Motor neuron (in vitro differentiated cells): ENCODE data around the gene ATP10B. TPM values are rescaled to one million over a fixed set of nuclear protein-coding genes. Genes with fewer than 3 reads are reported as not detected.

ENCODE experiments used
- ATAC-seq, 8 experiments: fragments of 200-7000 bp; cut with Tn5 transposase; replicated peaks in 6 of 8; 2 replicates each; pipeline ENCODE4 v1.8.0; 2021; ENCODE audit warnings: mild to moderate bottlenecking in 8 of 8, moderate library complexity in 8 of 8
- H3K27ac ChIP-seq, 2 donors: fragments of 250-450 bp; sonication (Bioruptor Pico); 2 replicates each; pipeline ENCODE4 v1.9.0; 2021; ENCODE audit warnings: antibody characterized with exemption in 2 of 2, mild to moderate bottlenecking in 2 of 2, moderate library complexity in 1 of 2
- H3K4me1 ChIP-seq, 2 donors: fragments of 250-450 bp; sonication (Bioruptor Pico); replicated peaks in 1 of 2; 2 replicates each; pipeline ENCODE4 v1.6.1; 2021; ENCODE audit warnings: antibody characterized with exemption in 2 of 2, mild to moderate bottlenecking in 2 of 2, moderate library complexity in 1 of 2
- H3K4me3 ChIP-seq, 5 donors: fragments of 250-450 bp; sonication (Bioruptor Pico); 2 replicates each; pipeline ENCODE4 v1.9.0; 2021; ENCODE audit warnings: antibody characterized with exemption in 5 of 5, mild to moderate bottlenecking in 5 of 5, moderate library complexity in 4 of 5
- WGBS, 10 experiments: fragments of 450-650 bp; shearing (Covaris generic); methylation state at CpG; one replicate each; pipeline ENCODE4 v1.0.0; 2022; 5-methylcytosine and 5-hydroxymethylcytosine counted together
- in situ Hi-C, 9 experiments: fragments of 400-800 bp; cut with MboI; loops; one replicate each; pipeline ENCODE4 v1.15.0; 2021; ENCODE audit warnings: low sequenced_read_pairs in 9 of 9, low pct_unique_long_range_greater_than_20kb in 2 of 9; ENCODE audit not compliant: unreplicated experiment in 9 of 9
- total RNA-seq, 8 experiments: library from RNA; unstranded; fragments of 300-600 nt; gene quantifications; 2 replicates each; pipeline versions ENCODE4 v1.2.3 to v1.2.4, GENCODE V29; 2022

Gene ATP10B
- total RNA-seq, 8 experiments from 2014 or later = 0.05 to 0.76 (median 0.42) TPM; not detected in 1

DNA sequence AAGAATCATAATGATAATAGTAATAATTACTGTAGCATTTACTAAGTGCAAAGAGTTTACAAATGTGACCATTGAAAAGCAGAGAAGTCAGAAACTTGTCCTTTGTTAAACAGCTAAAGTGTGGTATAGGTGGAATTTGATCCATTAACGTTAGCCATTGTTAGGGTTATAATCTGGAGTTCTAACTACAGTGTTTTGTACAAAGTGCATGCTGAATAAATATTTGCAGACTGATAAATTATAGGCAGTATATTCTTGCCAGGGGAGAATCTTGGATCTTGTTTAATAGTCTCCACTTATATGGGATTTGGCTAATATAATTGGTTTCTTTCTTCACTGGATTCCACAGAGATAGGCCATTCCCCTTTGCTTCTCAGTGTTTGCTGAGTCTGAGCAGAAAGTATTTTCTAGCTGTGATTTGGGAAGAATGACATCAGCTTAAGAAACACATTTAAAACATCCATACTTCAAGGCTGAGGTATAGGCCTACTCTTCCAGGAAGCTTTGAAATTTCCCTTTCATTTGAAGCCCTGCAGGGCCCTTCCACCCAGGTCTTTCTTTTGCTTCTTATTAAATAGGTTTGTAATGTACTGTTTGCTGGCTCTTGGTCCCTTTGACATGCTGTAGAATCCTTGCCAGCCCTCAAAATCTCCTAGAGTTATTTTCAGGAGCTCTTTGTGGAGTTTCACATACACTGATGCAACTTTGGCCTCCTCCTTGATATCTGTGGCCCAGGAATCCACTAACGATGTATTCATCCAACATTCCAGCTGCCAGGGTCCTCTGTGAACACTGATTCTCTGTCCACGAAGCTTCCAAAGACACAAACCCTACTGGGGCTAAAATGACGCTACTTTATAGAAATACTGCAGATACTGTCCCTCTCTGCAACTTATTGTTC is 51.4 kb downstream of the ATP10B start:
- no peak overlapping the region for H3K27ac ChIP-seq
- in situ Hi-C loops = no loop called here
- 0 to 93% (median 76%) methylated on average over 1 to 3 of the region's 4 CpGs; no CpG with 5 or more reads in 2 of the 10 experiments for WGBS, 10 experiments
- no peak for ATAC-seq
- H3K4me1 ChIP-seq = no peaks in the 10 kb centered on the region
- no peak overlapping the region for H3K4me3 ChIP-seq

DNA sequence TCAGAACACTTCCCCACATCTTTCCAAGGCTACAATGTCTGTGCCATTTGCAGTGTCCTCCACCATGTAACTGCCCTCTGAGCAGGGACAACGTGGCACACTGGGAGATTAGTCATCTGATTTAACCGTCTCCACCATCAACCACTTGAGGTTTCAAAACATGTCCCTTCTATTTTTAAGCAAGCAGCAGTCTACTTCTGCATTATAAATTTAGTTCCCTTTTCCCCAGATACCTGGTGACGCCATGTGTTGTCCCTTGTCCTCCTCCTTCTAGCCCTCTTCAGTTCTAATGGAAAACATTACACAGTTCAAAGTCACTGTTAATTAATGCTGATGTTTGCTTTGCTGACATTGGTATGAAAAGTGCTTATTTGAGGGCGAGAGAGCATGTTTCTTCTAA is 52.8 kb downstream of the ATP10B start:
- H3K4me1 ChIP-seq = no peaks in the 10 kb centered on the region
- in situ Hi-C loops = no loop called here
- 0 to 100% (median 50%) methylated on average over 1 to 4 of the region's 4 CpGs; no CpG with 5 or more reads in 1 of the 10 experiments for WGBS, 10 experiments
- ATAC-seq = no peak
- H3K4me3 ChIP-seq = no peak overlapping the region
- no peak overlapping the region for H3K27ac ChIP-seq

GRCh38 chr5:160797020-160797419 is 55.0 kb downstream of the ATP10B start:
- no peak overlapping the region for H3K27ac ChIP-seq
- H3K4me1 ChIP-seq = no peaks in the 10 kb centered on the region
- WGBS, 10 experiments = 0 to 100% (median 57%) methylated on average over 1 to 4 of the region's 4 CpGs; no CpG with 5 or more reads in 3 of the 10 experiments
- no peak overlapping the region for H3K4me3 ChIP-seq
- in situ Hi-C loops = no loop called here
- no peak for ATAC-seq

DNA sequence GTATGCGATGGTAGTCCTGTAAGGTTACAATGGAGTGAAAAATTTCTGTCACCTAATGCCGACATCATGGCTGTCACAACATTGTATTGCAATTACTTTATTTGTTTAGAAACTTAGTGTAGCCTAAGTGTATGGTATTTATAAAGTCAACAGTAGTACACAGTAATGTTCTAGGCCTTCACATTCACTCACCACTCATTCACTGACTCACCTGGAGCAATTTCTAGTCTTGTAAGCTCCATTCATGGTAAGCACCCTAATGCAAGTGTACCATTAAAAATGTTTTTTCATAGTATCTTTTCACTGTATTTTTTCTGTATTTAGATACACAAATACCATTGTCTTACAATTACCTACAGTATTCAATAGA is 58.5 kb downstream of the ATP10B start:
- H3K4me3 ChIP-seq = no peak overlapping the region
- H3K4me1 ChIP-seq = peaks cover 0 to 2% of the 10 kb centered on the region in 2 donors
- no peak overlapping the region for H3K27ac ChIP-seq
- in situ Hi-C loops = no loop called here
- WGBS, 10 experiments = 55 to 100% (median 83%) methylated on average over 1 to 2 of the region's 2 CpGs; no CpG with 5 or more reads in 1 of the 10 experiments
- ATAC-seq = no peak

DNA sequence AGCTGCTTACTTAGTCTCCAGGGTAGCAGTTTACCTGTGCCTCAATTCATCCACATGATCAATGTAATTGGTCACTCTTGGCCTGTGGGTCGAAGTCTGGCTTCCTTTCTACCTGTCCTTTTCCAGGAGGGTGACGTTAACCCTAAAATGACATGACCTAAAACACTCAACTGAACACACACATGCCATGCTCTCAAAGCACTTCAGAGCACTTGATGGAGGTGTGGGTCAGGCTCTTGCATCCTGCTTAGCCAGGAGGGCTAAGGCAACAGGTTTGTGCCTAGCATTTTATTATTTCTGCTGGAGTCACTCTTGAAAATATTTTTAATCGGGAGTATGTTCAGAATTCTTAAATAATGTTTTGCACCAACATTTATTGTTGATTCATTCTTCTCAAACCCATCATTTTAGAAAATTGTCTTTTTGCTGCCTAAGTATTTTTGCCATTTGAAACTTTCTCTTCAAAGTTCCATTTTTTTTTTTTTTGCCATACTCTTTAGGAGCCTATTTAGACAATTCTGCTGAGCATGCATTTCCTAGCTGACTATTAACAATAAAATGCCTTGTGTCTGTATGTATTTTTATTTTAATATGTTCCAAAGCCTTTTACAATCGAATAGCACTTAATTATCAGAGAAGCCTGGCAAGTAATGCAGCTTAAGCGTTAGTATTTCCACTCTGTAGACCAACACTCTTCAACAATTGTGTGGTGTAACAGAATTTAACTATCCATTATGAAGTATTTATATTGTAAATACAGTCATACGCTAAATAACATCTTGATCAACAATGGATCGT is 59.1 kb downstream of the ATP10B start:
- H3K4me1 ChIP-seq = peaks cover 2 to 8% of the 10 kb centered on the region in 2 donors
- no peak overlapping the region for H3K4me3 ChIP-seq
- H3K27ac ChIP-seq = no peak overlapping the region
- in situ Hi-C loops = no loop called here
- ATAC-seq = no peak
- WGBS, 10 experiments = 5 to 100% (median 68%) methylated on average over 2 to 7 of the region's 7 CpGs

GRCh38 chr5:160792281-160792680 is 59.7 kb downstream of the ATP10B start:
- H3K4me1 ChIP-seq = peaks cover 3 to 9% of the 10 kb centered on the region in 2 donors
- H3K27ac ChIP-seq = no peak overlapping the region
- no peak for ATAC-seq
- in situ Hi-C loops = no loop called here
- H3K4me3 ChIP-seq = no peak overlapping the region
- WGBS, 10 experiments = 8 to 100% (median 94%) methylated on average over 1 to 2 of the region's 2 CpGs; no CpG with 5 or more reads in 1 of the 10 experiments

DNA sequence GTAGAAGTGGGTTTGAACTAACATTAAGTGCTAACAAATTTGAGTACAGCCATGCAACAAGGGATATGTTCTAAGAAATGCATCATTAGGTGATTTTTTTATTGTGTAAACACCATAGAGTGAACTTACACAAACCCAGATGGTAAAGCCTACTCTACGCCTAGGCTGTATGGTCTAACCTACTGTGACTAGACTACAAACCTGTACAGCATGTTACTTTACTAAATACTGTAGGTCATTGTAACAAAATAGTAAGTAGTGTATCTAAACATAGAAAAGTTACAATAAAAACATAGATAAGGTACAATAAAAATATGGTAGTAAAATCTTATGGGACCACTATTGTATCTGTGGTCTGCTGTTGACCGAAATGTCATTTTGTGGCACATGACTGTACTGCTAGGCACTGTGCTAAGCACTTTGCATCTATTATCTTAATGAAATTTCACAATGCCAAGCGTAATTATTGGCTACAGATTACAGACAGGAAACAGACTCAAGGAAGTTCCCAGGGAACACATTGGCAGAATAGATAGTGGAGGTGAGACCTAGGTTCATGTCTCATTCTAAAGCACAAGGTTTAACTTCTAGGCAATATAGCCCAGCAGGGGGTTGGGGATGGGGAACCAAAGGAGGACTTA is 62.7 kb downstream of the ATP10B start:
- Histone ChIP-seq H3K27ac (no peak overlapping the region), H3K4me3 (no peak overlapping the region), H3K4me1 (peaks cover 3 to 9% of the 10 kb centered on the region in 2 donors)
- in situ Hi-C loops = no loop called here
- WGBS, 10 experiments = 10 to 100% (median 81%) methylated on average over 1 to 3 of the region's 3 CpGs
- no peak for ATAC-seq

DNA sequence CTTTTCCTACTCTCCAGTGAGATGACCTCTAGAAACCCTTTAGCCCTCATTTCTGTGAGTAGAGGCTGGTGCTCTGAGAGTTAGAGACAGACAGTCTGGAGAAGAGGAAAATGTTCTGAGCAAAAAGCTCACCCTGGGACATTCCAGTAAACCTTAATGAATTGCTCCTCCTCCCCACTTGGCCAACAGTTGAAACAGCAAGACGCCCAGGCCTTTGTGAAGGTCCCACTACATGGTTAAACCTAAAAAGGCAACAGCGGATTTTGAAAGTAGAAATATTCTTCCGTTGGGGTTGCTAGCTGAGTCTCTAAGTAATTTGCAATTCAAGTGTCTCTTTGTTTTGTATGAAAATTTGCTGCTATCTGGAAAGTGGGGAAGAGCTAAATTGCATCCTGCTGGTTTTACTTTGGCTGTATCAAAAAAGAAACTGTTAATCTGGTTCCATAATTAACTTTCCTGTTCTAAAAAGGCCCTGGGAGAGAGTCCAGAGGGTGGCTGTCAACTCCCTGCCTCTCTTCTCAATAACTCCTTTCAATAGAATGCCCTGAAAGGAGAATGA is 63.8 kb downstream of the ATP10B start:
- 0 to 60% (median 26%) methylated on average over 2 to 3 of the region's 3 CpGs; no CpG with 5 or more reads in 3 of the 10 experiments for WGBS, 10 experiments
- Histone ChIP-seq H3K27ac (no peak overlapping the region), H3K4me1 (peaks cover 3 to 9% of the 10 kb centered on the region in 2 donors), H3K4me3 (no peak overlapping the region)
- in situ Hi-C loops = no loop called here
- ATAC-seq = peak in 3 of 8 experiments; percentile 7 to 46 (median 22)

DNA sequence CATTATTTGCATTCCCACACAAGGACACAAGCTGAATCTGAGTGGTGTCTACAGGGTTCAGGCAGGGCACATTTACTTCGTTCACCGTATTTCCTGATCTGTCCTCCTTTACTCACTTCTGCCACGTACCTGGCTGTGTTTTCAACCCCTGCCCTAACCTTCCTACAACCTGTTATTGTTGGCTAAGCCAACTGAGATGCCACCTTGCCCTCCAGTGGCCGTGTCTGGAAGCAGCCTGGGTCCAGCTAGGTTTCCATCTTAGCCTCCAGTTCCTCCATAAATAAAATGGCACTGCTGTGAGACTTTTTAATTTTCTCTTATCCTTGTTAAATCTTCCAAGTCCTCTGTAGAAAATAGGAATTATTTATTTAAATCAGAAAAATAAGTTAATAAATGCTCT is 64.8 kb downstream of the ATP10B start:
- in situ Hi-C loops = no loop called here
- ATAC-seq = peak in 2 of 8 experiments; percentile 29 to 58

DNA sequence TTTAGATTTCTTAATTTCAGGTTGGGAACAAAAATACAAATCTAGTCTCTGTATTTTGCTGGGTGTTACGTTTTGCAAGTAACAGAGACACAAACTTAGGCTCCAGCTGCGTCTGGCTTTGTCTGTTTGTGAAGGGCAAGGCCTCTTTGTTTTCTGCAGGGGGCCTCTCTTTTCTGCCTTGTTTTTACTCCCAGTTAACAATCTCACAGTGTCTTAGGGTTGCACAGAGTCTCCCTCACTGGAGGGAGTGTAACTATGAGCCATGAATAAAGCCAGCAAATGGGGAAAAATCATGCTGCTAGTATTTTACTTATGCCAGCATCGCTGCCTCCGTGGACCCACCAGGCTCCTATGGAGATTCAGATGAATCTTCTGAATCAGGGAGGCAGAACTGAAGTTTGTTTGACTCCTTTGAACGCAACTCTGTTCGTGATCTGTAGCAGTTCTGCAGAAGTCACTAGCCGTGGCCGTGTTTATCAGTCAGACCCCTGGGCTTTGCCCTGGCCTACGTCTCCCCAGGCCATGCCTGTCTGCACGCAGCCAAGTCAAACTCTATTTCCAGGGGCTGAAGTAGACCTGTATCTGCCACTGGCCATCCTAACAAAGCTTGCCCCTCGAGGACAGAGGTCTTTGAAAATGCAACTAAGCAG is 77.2 kb downstream of the ATP10B start:
- in situ Hi-C loops = no loop called here
- 0 to 66% (median 11%) methylated on average over 1 to 8 of the region's 11 CpGs; no CpG with 5 or more reads in 1 of the 10 experiments for WGBS, 10 experiments
- peak in 5 of 8 experiments; percentile 52 to 67 (median 63) for ATAC-seq
- Histone ChIP-seq H3K4me1 (peaks cover 12 to 14% of the 10 kb centered on the region in 2 donors), H3K27ac (no peak overlapping the region), H3K4me3 (no peak overlapping the region)

More for the DNA sequence above, 64.8 kb downstream of the ATP10B start:
- WGBS, 10 experiments = 0 to 100% (median 69%) methylated on average over 1 to 4 of the region's 4 CpGs; no CpG with 5 or more reads in 2 of the 10 experiments
- Histone ChIP-seq H3K4me3 (no peak overlapping the region), H3K27ac (no peak overlapping the region), H3K4me1 (peaks cover 3 to 9% of the 10 kb centered on the region in 2 donors)

DNA sequence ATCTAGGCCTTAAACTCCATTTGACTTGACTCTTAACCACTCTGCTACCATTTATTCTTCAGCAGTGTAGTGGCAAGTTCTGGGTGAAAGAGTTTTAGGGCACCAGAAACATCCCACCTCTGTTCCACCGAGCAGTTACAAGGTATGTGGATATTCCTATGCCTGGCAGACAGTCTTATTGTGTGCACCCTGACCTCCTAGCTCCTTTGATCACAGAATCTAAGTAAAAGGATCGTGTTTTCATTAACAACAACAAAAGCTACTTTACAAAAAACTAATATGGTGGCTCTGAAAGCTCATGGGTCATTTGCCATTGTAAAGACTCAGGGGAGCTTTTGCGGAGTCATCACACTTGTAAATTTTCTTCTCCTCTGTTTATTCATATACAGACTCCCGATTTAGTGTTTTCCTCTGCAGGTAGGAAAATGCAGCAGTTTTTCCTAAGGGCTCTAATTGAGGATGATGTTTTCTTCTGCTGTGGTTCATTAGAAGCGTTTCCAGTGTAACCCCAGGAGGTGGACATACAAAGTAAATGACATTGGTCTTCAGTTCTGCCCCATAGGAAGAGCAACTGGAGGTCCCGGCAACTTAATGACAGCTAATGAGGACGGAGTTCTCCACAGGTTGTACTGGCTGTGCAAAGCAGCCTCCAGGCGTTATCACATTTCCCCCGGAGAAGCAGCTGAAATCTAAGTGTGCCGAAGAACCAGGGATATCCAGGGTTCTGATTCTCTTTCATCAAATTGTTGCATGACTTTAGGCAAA is 78.2 kb downstream of the ATP10B start:
- ATAC-seq = no peak
- in situ Hi-C loops = no loop called here
- H3K27ac ChIP-seq = no peak overlapping the region
- H3K4me1 ChIP-seq = peaks cover 12 to 14% of the 10 kb centered on the region in 2 donors
- 8 to 100% (median 43%) methylated on average over 1 to 7 of the region's 10 CpGs; no CpG with 5 or more reads in 1 of the 10 experiments for WGBS, 10 experiments
- no peak overlapping the region for H3K4me3 ChIP-seq
